GM12878 (cell line): Measurements from ENCODE around the gene CES3. TPM values are rescaled to one million over a fixed set of nuclear protein-coding genes. Genes with fewer than 3 reads are reported as not detected.

Experiments used
- ATAC-seq: fragments of 200-7000 bp; cut with Tn5 transposase; 3 replicates; pipeline ENCODE4 v1.9.1; 2020; ENCODE audit warnings: mild to moderate bottlenecking, moderate library complexity
- BruUV-seq: library from RNA; stranded (reverse); fragments of 400-500 nt; replicated peaks from 2 replicates; lab custom pipeline; 2021; lab: Mats Ljungman, UMichigan
- CTCF ChIA-PET: fragments of 300-600 bp; sonication (Branson Sonifier 250); formaldehyde crosslinking; extraction: SDS; loops from one replicate; lab custom pipeline; 2021; ENCODE audit warnings: inconsistent platforms; lab: Yijun Ruan, JAX
- POLR2A ChIA-PET: fragments of 350-600 bp; formaldehyde crosslinking; extraction: SDS; loops from one replicate; lab custom pipeline; 2021; ENCODE audit warnings: inconsistent platforms; lab: Charles Lee
- RAD21 ChIA-PET: fragments of 300-600 bp; sonication (Branson Sonifier 250); formaldehyde crosslinking; loops from one replicate; lab custom pipeline; 2023; ENCODE audit warnings: antibody characterized with exemption; ENCODE audit not compliant: unreplicated experiment; lab: Charles Lee
- SMC1A ChIA-PET: fragments of 300-600 bp; sonication (Branson Sonifier 250); formaldehyde crosslinking; loops from one replicate; lab custom pipeline; 2023; ENCODE audit not compliant: unreplicated experiment, uncharacterized antibody; lab: Charles Lee
- DNase-seq: peaks from one replicate; pipeline ENCODE4 v3.0.0-alpha.2; 2011; ENCODE audit warnings: low read depth, low spot score
- FAIRE-seq: peaks from 3 replicates; lab custom pipeline; 2011; peaks lifted over from hg19 to GRCh38; lab: Jason Lieb, UNC
- H2AFZ ChIP-seq: 2 replicates; pipeline ENCODE4 v1.6.0; 2011; ENCODE audit warnings: low read depth, low read length, control low read depth; ENCODE audit not compliant: control insufficient read depth
- H3K27ac ChIP-seq: 2 replicates; pipeline ENCODE4 v1.5.1; 2011; ENCODE audit warnings: control low read depth; ENCODE audit not compliant: control insufficient read depth, insufficient read depth
- H3K27me3 ChIP-seq, 2 experiments: replicated peaks in 1 of 2; 2 replicates each; pipeline versions ENCODE4 v1.6.0 to v1.6.1; 2011; ENCODE audit warnings: low read length in 1 of 2; ENCODE audit not compliant: control insufficient read depth in 2 of 2, insufficient read depth in 2 of 2
- H3K36me3 ChIP-seq, 2 experiments: 2 replicates each; pipeline ENCODE4 v1.5.1; 2011; ENCODE audit warnings: low read length in 1 of 2; ENCODE audit not compliant: control insufficient read depth in 2 of 2, insufficient read depth in 2 of 2
- H3K4me1 ChIP-seq: 2 replicates; pipeline ENCODE4 v1.6.1; 2011; ENCODE audit warnings: mild to moderate bottlenecking, low read length, moderate library complexity, mixed read lengths; ENCODE audit not compliant: control insufficient read depth, insufficient read depth
- H3K4me2 ChIP-seq: 2 replicates; pipeline ENCODE4 v1.6.0; 2011; ENCODE audit warnings: control low read depth; ENCODE audit not compliant: control insufficient read depth, insufficient read depth
- H3K4me3 ChIP-seq: fragments of 200-600 bp; sonication (generic); 2 replicates; pipeline ENCODE4 v1.5.1; 2016
- H3K79me2 ChIP-seq: 2 replicates; pipeline ENCODE4 v1.6.0; 2011; ENCODE audit warnings: low read length; ENCODE audit not compliant: control insufficient read depth, insufficient read depth
- H3K9ac ChIP-seq: 2 replicates; pipeline ENCODE4 v1.8.0; 2011; ENCODE audit warnings: low read length, control low read depth, mixed read lengths; ENCODE audit not compliant: control insufficient read depth, insufficient read depth
- H3K9me3 ChIP-seq: replicated peaks from 3 replicates; pipeline ENCODE4 v1.5.1; 2011; ENCODE audit warnings: mild to moderate bottlenecking, low read length; ENCODE audit not compliant: control insufficient read depth, insufficient read depth
- H4K20me1 ChIP-seq: 2 replicates; pipeline ENCODE4 v1.6.0; 2011; ENCODE audit not compliant: control insufficient read depth, insufficient read depth
- FOS ChIP-seq: IDR thresholded peaks from 3 replicates; pipeline ENCODE4 v1.6.1; 2011; ENCODE audit warnings: borderline replicate concordance; ENCODE audit not compliant: insufficient read length; ENCODE audit errors: extremely low read depth
- IKZF1 ChIP-seq: fragments of 450-650 bp; conservative IDR thresholded peaks from 2 replicates; pipeline ENCODE4 v1.6.1; 2017; ENCODE audit warnings: antibody characterized with exemption, mild to moderate bottlenecking
- IRF3 ChIP-seq: fragments of 450-650 bp; IDR thresholded peaks from 2 replicates; pipeline ENCODE4 v1.6.1; 2014; ENCODE audit warnings: mild to moderate bottlenecking
- KAT2A ChIP-seq: conservative IDR thresholded peaks from 2 replicates; pipeline ENCODE4 v1.6.1; 2011; ENCODE audit warnings: low read depth, low read length; ENCODE audit not compliant: control insufficient read depth
- LARP7 ChIP-seq: fragments of 450-650 bp; IDR thresholded peaks from 2 replicates; pipeline ENCODE4 v1.6.1; 2017; ENCODE audit warnings: mild to moderate bottlenecking
- MYC ChIP-seq: IDR thresholded peaks from 2 replicates; pipeline ENCODE4 v1.6.1; 2011; ENCODE audit warnings: mild to moderate bottlenecking, low read length, moderate library complexity, inconsistent platforms; ENCODE audit not compliant: insufficient read depth, insufficient replicate concordance, insufficient read length, severe bottlenecking
- NR2C1 ChIP-seq: fragments of 450-650 bp; IDR thresholded peaks from 2 replicates; pipeline ENCODE4 v1.6.1; 2017; ENCODE audit warnings: antibody characterized with exemption, mild to moderate bottlenecking, moderate library complexity
- SRF ChIP-seq, 2 experiments: IDR thresholded peaks; 2 replicates each; pipeline ENCODE4 v1.6.1; 2011; ENCODE audit warnings: low read depth in 2 of 2, low read length in 2 of 2, mild to moderate bottlenecking in 1 of 2, moderate library complexity in 1 of 2
- TCF12 ChIP-seq: IDR thresholded peaks from 2 replicates; pipeline ENCODE4 v1.6.1; 2011; ENCODE audit warnings: low read depth, mild to moderate bottlenecking, low read length
- YBX1 ChIP-seq: fragments of 450-650 bp; IDR thresholded peaks from 2 replicates; pipeline ENCODE4 v1.6.1; 2016; ENCODE audit warnings: antibody characterized with exemption
- WGBS: methylation state at CpG from one replicate; pipeline ENCODE4 v1.1.6; 2016; ENCODE audit warnings: low lambda C conversion rate; ENCODE audit not compliant: insufficient replicate concordance, insufficient coverage; ENCODE audit errors: missing lambda C conversion rate; 5-methylcytosine and 5-hydroxymethylcytosine counted together
- in situ Hi-C: fragments of 300-500 bp; cut with MboI; formaldehyde crosslinking; loops from 9 replicates; pipeline ENCODE4 v1.14.3; 2018; ENCODE audit warnings: mixed read lengths
- intact Hi-C: fragments of 100-400 bp; cut with micrococcal nuclease; formaldehyde crosslinking; loops from one replicate; pipeline ENCODE4 v1.14.2; 2022; ENCODE audit not compliant: unreplicated experiment
- polyA plus RNA-seq, 11 experiments: library from polyadenylated mRNA; depleted of rRNA in 4 of 11; unstranded in 6 of 11; stranded (reverse) in 5 of 11; fragments of >200 nt; fragmentation: Nextera tagmentation in 4 of 11; fragmentation: Illumina TruSeq in 1 of 11; extraction: Ambion mirVana in 4 of 11; extraction: Trizol in 1 of 11; gene quantifications; 1 replicate in 1 of 11; 2 replicates in 10 of 11; pipeline versions ENCODE4 v1.2.1 to v1.2.3, GENCODE V29; 2011 to 2016; ENCODE audit warnings: inconsistent platforms in 2 of 11, missing spikeins in 2 of 11, low read depth in 1 of 11
- total RNA-seq, 4 experiments: library from RNA; depleted of rRNA in 3 of 4; stranded (reverse); fragments of >200 nt in 3 of 4; fragmentation: Illumina TruSeq in 1 of 4; extraction: Trizol in 1 of 4; gene quantifications; 2 replicates each; pipeline versions ENCODE4 v1.2.1 to v1.2.3, GENCODE V29; 2013 to 2021
- TF ChIP-seq, protein P1 (sequence below): fragments of 450-650 bp; IDR thresholded peaks from 2 replicates; pipeline ENCODE4 v1.6.1; 2016; ENCODE audit warnings: mild to moderate bottlenecking
- TF ChIP-seq, protein P2 (sequence below): fragments of 450-650 bp; IDR thresholded peaks from 2 replicates; pipeline ENCODE4 v1.6.1; 2017; ENCODE audit warnings: borderline replicate concordance
- TF ChIP-seq, protein P3 (sequence below): IDR thresholded peaks from 2 replicates; pipeline ENCODE4 v1.6.1; 2011; ENCODE audit warnings: low read depth, mild to moderate bottlenecking, low read length, moderate library complexity, borderline replicate concordance; ENCODE audit errors: extremely low read depth
- TF ChIP-seq, protein P4 (sequence below): fragments of 450-650 bp; conservative IDR thresholded peaks from 2 replicates; pipeline ENCODE4 v1.6.1; 2017; ENCODE audit warnings: mild to moderate bottlenecking, moderate library complexity
- TF ChIP-seq, protein P5 (sequence below): IDR thresholded peaks from 2 replicates; pipeline ENCODE4 v1.6.1; 2011; ENCODE audit warnings: borderline replicate concordance, low read depth, mild to moderate bottlenecking, moderate library complexity, mixed read lengths, low read length; ENCODE audit not compliant: insufficient read depth; ENCODE audit errors: extremely low read length

Gene CES3
- total and polyA plus RNA-seq, 10 of the 15 experiments (the other 5 are each of a cell fraction or from before 2014, with no cell fraction given): 0.09 to 3.1 (median 0.76) TPM

DNA sequence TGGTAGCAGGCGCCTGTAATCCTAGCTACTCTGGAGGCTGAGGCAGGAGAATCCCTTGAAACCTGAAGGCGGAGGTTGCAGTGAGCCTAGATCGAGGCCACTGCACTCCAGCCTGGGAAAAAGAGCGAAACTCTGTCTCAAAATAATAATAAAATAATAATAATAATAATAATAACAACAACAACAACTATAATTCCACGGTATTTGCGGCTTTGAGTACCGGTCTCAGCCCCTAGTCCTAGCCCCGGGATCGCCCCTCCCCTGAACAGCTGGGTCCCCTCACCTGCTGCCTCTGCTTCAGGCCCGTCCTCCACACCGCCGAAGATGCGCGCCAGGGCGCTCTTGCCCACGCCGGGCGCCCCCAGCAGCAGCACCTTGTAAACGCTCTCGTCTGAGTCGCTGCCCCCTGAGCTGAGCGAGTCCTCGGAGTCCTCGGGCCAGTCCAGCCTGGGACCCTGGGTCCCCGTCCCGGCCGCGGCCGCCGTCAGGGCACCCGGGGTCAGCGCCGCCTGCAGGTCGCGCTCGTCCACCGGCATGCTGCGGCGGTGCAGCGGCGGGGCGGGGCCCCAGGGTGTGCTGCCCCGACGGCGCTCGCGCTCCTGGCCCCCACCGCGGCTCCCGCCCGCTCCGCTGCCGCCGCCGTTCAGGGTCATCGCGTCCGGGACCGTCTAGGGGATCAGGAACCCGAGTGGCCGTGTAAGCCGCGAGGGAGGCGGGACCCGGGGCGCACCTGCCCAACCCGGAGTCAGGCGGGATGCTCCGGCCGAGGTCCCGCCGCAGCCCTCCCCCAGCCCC is 36.3 kb upstream of the CES3 start:
- H3K27me3 ChIP-seq: no peaks in the 10 kb centered on the region; a peak in 3 of 4 replicates
- BruUV-seq: TSS peak; percentile 46
- H3K36me3 ChIP-seq: no peaks in the 10 kb centered on the region
- no peaks in the 10 kb centered on the region for H4K20me1 ChIP-seq
- ATAC-seq (peak; percentile 72), DNase-seq (no peak), FAIRE-seq (no peak)
- SMC1A ChIA-PET: no interaction called here
- H2AFZ ChIP-seq: no peak overlapping the region
- H3K4me3 ChIP-seq: peak overlapping the region; percentile 53
- no peaks in the 10 kb centered on the region for H3K9me3 ChIP-seq
- peak overlapping the region; percentile 79 for H3K4me2 ChIP-seq
- H3K79me2 ChIP-seq: no peaks in the 10 kb centered on the region
- POLR2A ChIA-PET: no interaction called here
- RAD21 ChIA-PET: no interaction called here
- CTCF ChIA-PET: interaction anchor here (0.5 to 6.7 kb wide), 4 partner anchors 31 to 173 kb away, joined by 3 to 77 read pairs (median 5); partner anchors contain the start of gene NAE1
- no peak overlapping the region for H3K27ac ChIP-seq
- H3K9ac ChIP-seq: no peak overlapping the region
- peaks cover 29% of the 10 kb centered on the region for H3K4me1 ChIP-seq
- in situ Hi-C loops: no loop called here
- intact Hi-C loops: loop anchor here (5.0 kb wide), 1 partner anchor 172 kb away; the partner anchor contains the start of gene DYNC1LI2
- 14% methylated on average over 68 of the region's 72 CpGs for WGBS
- peak; percentile 88 for TF ChIP-seq IKZF1
- no peak for TF ChIP-seq FOS
- TF ChIP-seq NR2C1: 0 out of 2 replicates have a peak, but pooled peaks have one; percentile 28
- TF ChIP-seq MYC: no peak
- no peak for TF ChIP-seq KAT2A
- no peak for TF ChIP-seq SRF (IDR thresholded peaks at IDR 0.05; ENCODE audit: low read depth in 2 of 2, low read length in 2 of 2)
- no peak for TF ChIP-seq YBX1
- TF ChIP-seq, protein P1, sequence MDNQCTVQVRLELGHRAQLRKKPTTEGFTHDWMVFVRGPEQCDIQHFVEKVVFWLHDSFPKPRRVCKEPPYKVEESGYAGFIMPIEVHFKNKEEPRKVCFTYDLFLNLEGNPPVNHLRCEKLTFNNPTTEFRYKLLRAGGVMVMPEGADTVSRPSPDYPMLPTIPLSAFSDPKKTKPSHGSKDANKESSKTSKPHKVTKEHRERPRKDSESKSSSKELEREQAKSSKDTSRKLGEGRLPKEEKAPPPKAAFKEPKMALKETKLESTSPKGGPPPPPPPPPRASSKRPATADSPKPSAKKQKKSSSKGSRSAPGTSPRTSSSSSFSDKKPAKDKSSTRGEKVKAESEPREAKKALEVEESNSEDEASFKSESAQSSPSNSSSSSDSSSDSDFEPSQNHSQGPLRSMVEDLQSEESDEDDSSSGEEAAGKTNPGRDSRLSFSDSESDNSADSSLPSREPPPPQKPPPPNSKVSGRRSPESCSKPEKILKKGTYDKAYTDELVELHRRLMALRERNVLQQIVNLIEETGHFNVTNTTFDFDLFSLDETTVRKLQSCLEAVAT: no peak
- TF ChIP-seq TCF12: 0 out of 2 replicates have a peak, but pooled peaks have one; percentile 14
- TF ChIP-seq IRF3: no peak
- peak; percentile 66 for TF ChIP-seq LARP7
- TF ChIP-seq, protein P2, sequence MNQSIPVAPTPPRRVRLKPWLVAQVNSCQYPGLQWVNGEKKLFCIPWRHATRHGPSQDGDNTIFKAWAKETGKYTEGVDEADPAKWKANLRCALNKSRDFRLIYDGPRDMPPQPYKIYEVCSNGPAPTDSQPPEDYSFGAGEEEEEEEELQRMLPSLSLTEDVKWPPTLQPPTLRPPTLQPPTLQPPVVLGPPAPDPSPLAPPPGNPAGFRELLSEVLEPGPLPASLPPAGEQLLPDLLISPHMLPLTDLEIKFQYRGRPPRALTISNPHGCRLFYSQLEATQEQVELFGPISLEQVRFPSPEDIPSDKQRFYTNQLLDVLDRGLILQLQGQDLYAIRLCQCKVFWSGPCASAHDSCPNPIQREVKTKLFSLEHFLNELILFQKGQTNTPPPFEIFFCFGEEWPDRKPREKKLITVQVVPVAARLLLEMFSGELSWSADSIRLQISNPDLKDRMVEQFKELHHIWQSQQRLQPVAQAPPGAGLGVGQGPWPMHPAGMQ: no peak
- TF ChIP-seq, protein P3, sequence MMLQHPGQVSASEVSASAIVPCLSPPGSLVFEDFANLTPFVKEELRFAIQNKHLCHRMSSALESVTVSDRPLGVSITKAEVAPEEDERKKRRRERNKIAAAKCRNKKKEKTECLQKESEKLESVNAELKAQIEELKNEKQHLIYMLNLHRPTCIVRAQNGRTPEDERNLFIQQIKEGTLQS: no peak
- TF ChIP-seq, protein P4, sequence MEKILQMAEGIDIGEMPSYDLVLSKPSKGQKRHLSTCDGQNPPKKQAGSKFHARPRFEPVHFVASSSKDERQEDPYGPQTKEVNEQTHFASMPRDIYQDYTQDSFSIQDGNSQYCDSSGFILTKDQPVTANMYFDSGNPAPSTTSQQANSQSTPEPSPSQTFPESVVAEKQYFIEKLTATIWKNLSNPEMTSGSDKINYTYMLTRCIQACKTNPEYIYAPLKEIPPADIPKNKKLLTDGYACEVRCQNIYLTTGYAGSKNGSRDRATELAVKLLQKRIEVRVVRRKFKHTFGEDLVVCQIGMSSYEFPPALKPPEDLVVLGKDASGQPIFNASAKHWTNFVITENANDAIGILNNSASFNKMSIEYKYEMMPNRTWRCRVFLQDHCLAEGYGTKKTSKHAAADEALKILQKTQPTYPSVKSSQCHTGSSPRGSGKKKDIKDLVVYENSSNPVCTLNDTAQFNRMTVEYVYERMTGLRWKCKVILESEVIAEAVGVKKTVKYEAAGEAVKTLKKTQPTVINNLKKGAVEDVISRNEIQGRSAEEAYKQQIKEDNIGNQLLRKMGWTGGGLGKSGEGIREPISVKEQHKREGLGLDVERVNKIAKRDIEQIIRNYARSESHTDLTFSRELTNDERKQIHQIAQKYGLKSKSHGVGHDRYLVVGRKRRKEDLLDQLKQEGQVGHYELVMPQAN: 0 out of 2 replicates have a peak, but pooled peaks have one; percentile 39
- TF ChIP-seq, protein P5, sequence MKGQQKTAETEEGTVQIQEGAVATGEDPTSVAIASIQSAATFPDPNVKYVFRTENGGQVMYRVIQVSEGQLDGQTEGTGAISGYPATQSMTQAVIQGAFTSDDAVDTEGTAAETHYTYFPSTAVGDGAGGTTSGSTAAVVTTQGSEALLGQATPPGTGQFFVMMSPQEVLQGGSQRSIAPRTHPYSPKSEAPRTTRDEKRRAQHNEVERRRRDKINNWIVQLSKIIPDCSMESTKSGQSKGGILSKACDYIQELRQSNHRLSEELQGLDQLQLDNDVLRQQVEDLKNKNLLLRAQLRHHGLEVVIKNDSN: no peak
